ENCODE data around the gene ANXA3. TPM values are rescaled to one million over a fixed set of nuclear protein-coding genes. Genes with fewer than 3 reads are reported as not detected.

The ANXA3 gene
- total and polyA plus RNA-seq, 2 donors from 2014 or later = 33.7 to 79.9 TPM

- no peak overlapping the region for H3K4me3 ChIP-seq (ENCODE audit: low read length in 3 of 3)
- TF ChIP-seq CTCF (IDR thresholded peaks at IDR 0.05; ENCODE audit: borderline replicate concordance, extremely low read depth, insufficient read depth) = no peak
Measured at GRCh38 chr4:78556665-78557064, 5.1 kb downstream of the ANXA3 start.

GRCh38 chr4:78557841-78558240, 6.3 kb downstream of the ANXA3 start:
- no peak overlapping the region for H3K4me3 ChIP-seq (ENCODE audit: low read length in 3 of 3)
- H3K27ac ChIP-seq (ENCODE audit: low read depth in 2 of 2, low read length in 2 of 2) = no peak overlapping the region
- H3K9ac ChIP-seq (ENCODE audit: low read length in 3 of 3) = no peak overlapping the region
- intact Hi-C loops (cut with DNase I) = no loop called here
- H3K4me1 ChIP-seq (ENCODE audit: control insufficient read depth in 2 of 3, insufficient read depth in 2 of 3, low read depth in 1 of 3, low read length in 3 of 3) = peaks cover 2 to 7% (median 6%) of the 10 kb centered on the region in 3 donors
- no peaks in the 10 kb centered on the region for H3K9me3 ChIP-seq (ENCODE audit: control insufficient read depth in 2 of 3, insufficient read depth in 1 of 3, low read length in 3 of 3)
- TF ChIP-seq CTCF (IDR thresholded peaks at IDR 0.05; ENCODE audit: borderline replicate concordance, extremely low read depth, insufficient read depth) = no peak
- no peak for FAIRE-seq
- no peak for DNase-seq
- H3K36me3 ChIP-seq (ENCODE audit: control insufficient read depth in 2 of 3, insufficient read depth in 3 of 3, low read length in 3 of 3) = no peaks in the 10 kb centered on the region
- no peaks in the 10 kb centered on the region for H3K27me3 ChIP-seq (ENCODE audit: control insufficient read depth, insufficient read depth, low read length)

More at GRCh38 chr4:78556665-78557064, 5.1 kb downstream of the ANXA3 start:
- intact Hi-C loops (cut with DNase I) = no loop called here
- Histone ChIP-seq H3K4me1 (ENCODE audit: control insufficient read depth in 2 of 3, insufficient read depth in 2 of 3, low read depth in 1 of 3, low read length in 3 of 3) (peaks cover 2 to 7% (median 6%) of the 10 kb centered on the region in 3 donors), H3K9ac (ENCODE audit: low read length in 3 of 3) (no peak overlapping the region), H3K9me3 (ENCODE audit: control insufficient read depth in 2 of 3, insufficient read depth in 1 of 3, low read length in 3 of 3) (no peaks in the 10 kb centered on the region), H3K27ac (ENCODE audit: low read depth in 2 of 2, low read length in 2 of 2) (no peak overlapping the region), H3K36me3 (ENCODE audit: control insufficient read depth in 2 of 3, insufficient read depth in 3 of 3, low read length in 3 of 3) (no peaks in the 10 kb centered on the region), H3K27me3 (ENCODE audit: control insufficient read depth, insufficient read depth, low read length) (no peaks in the 10 kb centered on the region)
- FAIRE-seq (no peak), DNase-seq (no peak)

GRCh38 chr4:78558410-78558809, 6.8 kb downstream of the ANXA3 start:
- Histone ChIP-seq H3K4me1 (ENCODE audit: control insufficient read depth in 2 of 3, insufficient read depth in 2 of 3, low read depth in 1 of 3, low read length in 3 of 3) (peaks cover 1 to 6% (median 2%) of the 10 kb centered on the region in 3 donors), H3K4me3 (ENCODE audit: low read length in 3 of 3) (no peak overlapping the region), H3K9me3 (ENCODE audit: control insufficient read depth in 2 of 3, insufficient read depth in 1 of 3, low read length in 3 of 3) (no peaks in the 10 kb centered on the region), H3K36me3 (ENCODE audit: control insufficient read depth in 2 of 3, insufficient read depth in 3 of 3, low read length in 3 of 3) (no peaks in the 10 kb centered on the region), H3K27me3 (ENCODE audit: control insufficient read depth, insufficient read depth, low read length) (no peaks in the 10 kb centered on the region), H3K27ac (ENCODE audit: low read depth in 2 of 2, low read length in 2 of 2) (no peak overlapping the region), H3K9ac (ENCODE audit: low read length in 3 of 3) (no peak overlapping the region)
- DNase-seq = no peak
- intact Hi-C loops (cut with DNase I) = no loop called here
- TF ChIP-seq CTCF (IDR thresholded peaks at IDR 0.05; ENCODE audit: borderline replicate concordance, extremely low read depth, insufficient read depth) = no peak
- no peak for FAIRE-seq

All from kidney (tissue), 14 donors.